Measurements from ENCODE around the gene PIGZ. TPM values are rescaled to one million over a fixed set of nuclear protein-coding genes. Genes with fewer than 3 reads are reported as not detected.

The PIGZ gene
- total RNA-seq, 1 donor from 2014 or later: 3.6 TPM

DNA sequence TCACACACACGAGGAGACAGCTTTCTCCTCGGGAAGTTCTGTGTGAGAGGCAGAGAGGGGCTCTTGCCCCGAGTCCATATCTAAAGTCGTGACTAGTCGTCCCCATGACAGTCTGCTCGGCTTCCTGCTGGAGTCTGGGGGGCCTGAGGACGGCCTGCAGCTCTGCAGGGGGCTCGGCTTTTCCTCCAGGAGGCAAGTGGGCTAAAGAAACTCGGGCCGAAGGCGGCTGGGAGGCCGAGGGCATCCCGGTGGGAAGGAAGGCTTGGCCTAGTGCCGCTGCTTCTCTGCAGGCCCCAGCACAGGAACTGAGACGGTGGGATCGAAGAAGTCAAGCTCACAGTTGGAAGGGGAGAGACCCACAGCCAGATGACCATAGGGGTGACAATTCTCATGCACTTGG lies 25.4 kb upstream of the PIGZ start:
- DNase-seq (peak; percentile 55), ATAC-seq (no peak)
- no peaks in the 10 kb centered on the region for H3K4me1 ChIP-seq
- H3K36me3 ChIP-seq: no peaks in the 10 kb centered on the region
- H3K27me3 ChIP-seq: no peaks in the 10 kb centered on the region
- no peaks in the 10 kb centered on the region for H3K9me3 ChIP-seq
- H3K4me3 ChIP-seq: no peak overlapping the region
- TF ChIP-seq, protein P1, sequence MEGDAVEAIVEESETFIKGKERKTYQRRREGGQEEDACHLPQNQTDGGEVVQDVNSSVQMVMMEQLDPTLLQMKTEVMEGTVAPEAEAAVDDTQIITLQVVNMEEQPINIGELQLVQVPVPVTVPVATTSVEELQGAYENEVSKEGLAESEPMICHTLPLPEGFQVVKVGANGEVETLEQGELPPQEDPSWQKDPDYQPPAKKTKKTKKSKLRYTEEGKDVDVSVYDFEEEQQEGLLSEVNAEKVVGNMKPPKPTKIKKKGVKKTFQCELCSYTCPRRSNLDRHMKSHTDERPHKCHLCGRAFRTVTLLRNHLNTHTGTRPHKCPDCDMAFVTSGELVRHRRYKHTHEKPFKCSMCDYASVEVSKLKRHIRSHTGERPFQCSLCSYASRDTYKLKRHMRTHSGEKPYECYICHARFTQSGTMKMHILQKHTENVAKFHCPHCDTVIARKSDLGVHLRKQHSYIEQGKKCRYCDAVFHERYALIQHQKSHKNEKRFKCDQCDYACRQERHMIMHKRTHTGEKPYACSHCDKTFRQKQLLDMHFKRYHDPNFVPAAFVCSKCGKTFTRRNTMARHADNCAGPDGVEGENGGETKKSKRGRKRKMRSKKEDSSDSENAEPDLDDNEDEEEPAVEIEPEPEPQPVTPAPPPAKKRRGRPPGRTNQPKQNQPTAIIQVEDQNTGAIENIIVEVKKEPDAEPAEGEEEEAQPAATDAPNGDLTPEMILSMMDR (IDR thresholded peaks at IDR 0.05): no peak
- intact Hi-C loops (cut with DNase I): no loop called here
- H3K27ac ChIP-seq: no peak overlapping the region

DNA sequence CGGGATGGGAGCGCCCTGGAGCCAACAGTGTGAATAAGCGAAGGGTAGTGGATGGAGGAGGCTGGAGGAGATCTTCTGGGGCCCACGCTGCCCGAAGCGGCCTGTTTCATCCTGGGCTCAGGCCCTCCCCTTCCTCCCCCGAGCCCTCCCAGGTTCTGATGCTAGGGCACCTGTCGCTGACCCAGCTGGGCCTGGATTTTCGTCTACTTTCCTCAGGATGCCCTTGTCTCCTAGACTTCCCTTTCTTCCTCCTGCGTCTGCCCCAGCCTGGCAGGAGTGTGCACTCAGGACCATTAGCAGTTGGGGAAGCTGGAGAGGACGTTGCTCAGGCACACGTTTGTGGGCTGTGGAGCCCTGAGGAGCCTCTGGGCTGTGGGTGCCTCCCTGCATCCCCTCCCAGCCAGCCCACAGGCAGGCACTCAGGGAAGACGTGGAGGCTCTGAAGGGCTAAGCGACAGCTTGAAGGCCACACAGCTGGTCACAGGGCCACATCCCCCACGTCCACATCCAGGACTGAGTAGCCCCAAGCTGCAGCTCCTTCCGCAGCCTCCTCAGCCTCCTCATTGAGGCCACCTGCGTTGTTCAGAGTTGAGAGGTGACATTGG lies 23.9 kb upstream of the PIGZ start:
- no peaks in the 10 kb centered on the region for H3K27me3 ChIP-seq
- DNase-seq (peak; percentile 50), ATAC-seq (no peak)
- no peaks in the 10 kb centered on the region for H3K36me3 ChIP-seq
- no peaks in the 10 kb centered on the region for H3K4me1 ChIP-seq
- H3K9me3 ChIP-seq: no peaks in the 10 kb centered on the region
- TF ChIP-seq, protein P1 (IDR thresholded peaks at IDR 0.05): no peak
- no peak overlapping the region for H3K27ac ChIP-seq
- no peak overlapping the region for H3K4me3 ChIP-seq
- intact Hi-C loops (cut with DNase I): no loop called here

GRCh38 chr3:196991581-196992460 lies 23.2 kb upstream of the PIGZ start:
- ATAC-seq: no peak
- no peaks in the 10 kb centered on the region for H3K4me1 ChIP-seq
- no peak overlapping the region for H3K4me3 ChIP-seq
- peaks cover under 1% of the 10 kb centered on the region for H3K27me3 ChIP-seq
- H3K36me3 ChIP-seq: no peaks in the 10 kb centered on the region
- TF ChIP-seq, protein P1 (IDR thresholded peaks at IDR 0.05): no peak
- H3K9me3 ChIP-seq: no peaks in the 10 kb centered on the region
- peak; percentile 57 for DNase-seq
- H3K27ac ChIP-seq: no peak overlapping the region
- intact Hi-C loops (cut with DNase I): no loop called here

DNA sequence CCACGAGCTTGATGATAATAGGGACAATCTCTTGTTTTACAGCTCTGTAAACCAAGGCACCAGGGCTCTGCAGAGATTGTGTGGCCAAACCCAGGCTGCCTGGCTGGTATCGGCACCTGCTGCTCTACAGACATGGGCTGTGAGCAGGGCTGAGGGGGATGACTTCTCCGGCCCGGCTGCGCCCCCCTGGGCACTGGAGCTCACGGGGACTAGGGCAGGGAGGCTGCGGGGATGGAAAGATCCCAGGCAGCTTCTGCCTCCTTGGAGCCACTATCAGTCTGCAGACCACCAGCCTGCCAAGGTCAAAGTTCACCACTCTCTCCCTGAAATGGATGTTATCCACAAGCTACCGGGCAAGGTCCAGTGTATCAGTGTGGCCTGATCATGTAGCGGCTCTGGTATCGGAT lies 22.0 kb upstream of the PIGZ start:
- DNase-seq (peak; percentile 27), ATAC-seq (no peak)
- no peaks in the 10 kb centered on the region for H3K36me3 ChIP-seq
- TF ChIP-seq, protein P1 (IDR thresholded peaks at IDR 0.05): no peak
- intact Hi-C loops (cut with DNase I): no loop called here
- H3K27ac ChIP-seq: no peak overlapping the region
- peaks cover 3% of the 10 kb centered on the region for H3K27me3 ChIP-seq
- H3K9me3 ChIP-seq: no peaks in the 10 kb centered on the region
- H3K4me3 ChIP-seq: no peak overlapping the region
- H3K4me1 ChIP-seq: no peaks in the 10 kb centered on the region

DNA sequence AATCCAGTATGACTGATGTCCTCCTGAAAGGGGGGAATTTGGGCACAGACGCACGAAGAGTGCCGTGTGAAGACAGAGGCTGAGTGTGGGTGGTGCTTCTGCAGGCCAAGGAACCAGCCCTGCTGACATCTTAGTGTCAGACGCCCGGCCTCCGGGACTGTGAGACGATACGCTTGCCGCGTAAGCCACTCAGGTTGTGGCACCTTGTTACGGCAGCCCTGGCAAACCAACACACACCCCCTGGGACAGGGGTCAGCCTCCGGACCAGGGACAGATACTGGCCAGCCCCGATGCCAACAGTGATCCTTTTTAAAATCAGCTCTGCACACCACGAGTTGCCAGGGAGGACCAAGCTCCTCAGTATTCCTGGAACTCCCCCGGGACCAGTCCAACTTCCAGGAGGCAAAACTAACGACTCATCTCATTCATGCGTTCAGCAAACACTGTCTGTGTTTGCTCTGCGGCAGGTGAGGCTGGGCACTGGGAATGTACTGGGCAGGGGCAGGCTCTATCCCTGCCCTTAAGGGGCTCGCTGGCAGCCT lies 21.2 kb upstream of the PIGZ start:
- Histone ChIP-seq H3K36me3 (no peaks in the 10 kb centered on the region), H3K27ac (no peak overlapping the region), H3K4me3 (no peak overlapping the region), H3K9me3 (no peaks in the 10 kb centered on the region), H3K27me3 (peaks cover 3% of the 10 kb centered on the region), H3K4me1 (no peaks in the 10 kb centered on the region)
- intact Hi-C loops (cut with DNase I): no loop called here
- TF ChIP-seq, protein P1 (IDR thresholded peaks at IDR 0.05): no peak
- DNase-seq (peak; percentile 61), ATAC-seq (no peak)
